GM18951 (cell line): ENCODE measurements around the gene TES.

Source experiments
- POLR2A ChIP-seq: IDR thresholded peaks from 4 replicates; pipeline ENCODE4 v1.6.1; 2011; ENCODE audit warnings: mild to moderate bottlenecking; ENCODE audit not compliant: insufficient read length, insufficient read depth; ENCODE audit errors: extremely low read depth
- in situ Hi-C: fragments of 300-500 bp; cut with MboI; formaldehyde crosslinking; loops from one replicate; pipeline ENCODE4 v1.12.0; 2022; ENCODE audit warnings: low sequenced_read_pairs, mixed read lengths, inconsistent platforms; ENCODE audit not compliant: unreplicated experiment

TES gene

GRCh38 chr7:116210345-116211005 is at the start of gene TES:
TSS of gene TES (plus strand) at chr7:116210539. CDS start at chr7:116210708, 169 bp downstream.
- TF ChIP-seq POLR2A, result peak; percentile 68
- in situ Hi-C loops, result no loop called here

GRCh38 chr7:116161728-116162127 is 48.6 kb upstream of the TES start:
- in situ Hi-C loops, result no loop called here
- no peak for TF ChIP-seq POLR2A

GRCh38 chr7:116162254-116162653 is 48.1 kb upstream of the TES start:
- in situ Hi-C loops, result no loop called here

GRCh38 chr7:116162992-116163391 is 47.3 kb upstream of the TES start:
- in situ Hi-C loops, result no loop called here
- no peak for TF ChIP-seq POLR2A

More at GRCh38 chr7:116162254-116162653, 48.1 kb upstream of the TES start:
- TF ChIP-seq POLR2A, result no peak

- no peak for TF ChIP-seq POLR2A
- in situ Hi-C loops, result no loop called here
These were observed 45.6 kb upstream of the TES start for GRCh38 chr7:116164552-116165306.

GRCh38 chr7:116165717-116166116 is 44.6 kb upstream of the TES start:
- no peak for TF ChIP-seq POLR2A
- in situ Hi-C loops, result no loop called here

- in situ Hi-C loops, result no loop called here
- no peak for TF ChIP-seq POLR2A
These were observed 44.2 kb upstream of the TES start for GRCh38 chr7:116166156-116166555.

- in situ Hi-C loops, result no loop called here
- TF ChIP-seq POLR2A, result no peak
These were observed 43.2 kb upstream of the TES start for GRCh38 chr7:116167177-116167576.

- in situ Hi-C loops, result no loop called here
- TF ChIP-seq POLR2A, result no peak
These were observed 41.3 kb upstream of the TES start for GRCh38 chr7:116169060-116169459.

GRCh38 chr7:116170180-116170579 is 40.2 kb upstream of the TES start:
- TF ChIP-seq POLR2A, result no peak
- in situ Hi-C loops, result loop anchor here (10.0 kb wide), 3 partner anchors 65 to 635 kb away; no protein-coding TSS in a partner anchor

GRCh38 chr7:116171094-116171493 is 39.2 kb upstream of the TES start:
- TF ChIP-seq POLR2A, result no peak
- in situ Hi-C loops, result loop anchor here (10.0 kb wide), 3 partner anchors 64 to 634 kb away; no protein-coding TSS in a partner anchor

- no peak for TF ChIP-seq POLR2A
These were observed 38.0 kb upstream of the TES start for GRCh38 chr7:116172353-116172752.

GRCh38 chr7:116173051-116174028 is 37.0 kb upstream of the TES start:
- in situ Hi-C loops, result loop anchor here (10.0 kb wide), 3 partner anchors 61 to 631 kb away; no protein-coding TSS in a partner anchor
- TF ChIP-seq POLR2A, result no peak

More at GRCh38 chr7:116172353-116172752, 38.0 kb upstream of the TES start:
- in situ Hi-C loops, result loop anchor here (10.0 kb wide), 3 partner anchors 62 to 632 kb away; no protein-coding TSS in a partner anchor

- in situ Hi-C loops, result loop anchor here (10.0 kb wide), 3 partner anchors 60 to 630 kb away; no protein-coding TSS in a partner anchor
These were observed 35.2 kb upstream of the TES start for GRCh38 chr7:116175095-116175494.
